CD4-positive, alpha-beta memory T cell (primary cell): Measurements from ENCODE around the gene PRLH. TPM values are rescaled to one million over a fixed set of nuclear protein-coding genes. Genes with fewer than 3 reads are reported as not detected.

Source experiments
- CTCF ChIA-PET: fragments of 350-600 bp; sonication (Branson Sonifier 250); formaldehyde crosslinking; loops from one replicate; lab custom pipeline; 2021; ENCODE audit warnings: inconsistent platforms; ENCODE audit not compliant: partially characterized antibody; lab: Charles Lee
- POLR2A ChIA-PET: fragments of 350-600 bp; sonication (Branson Sonifier 250); formaldehyde crosslinking; loops from one replicate; lab custom pipeline; 2021; ENCODE audit not compliant: partially characterized antibody; lab: Charles Lee
- DNase-seq, 5 donors: peaks; one replicate each; pipeline versions ENCODE4 v3.0.0 to v3.0.0-alpha.2; 2020 to 2022; ENCODE audit warnings: mixed read lengths in 1 of 5
- H3K27ac ChIP-seq: one replicate; pipeline ENCODE4 v1.7.0; 2013; ENCODE audit warnings: low read depth, low read length
- H3K27me3 ChIP-seq: 2 replicates; pipeline ENCODE4 v1.7.0; 2013; ENCODE audit warnings: mild to moderate bottlenecking, low read length, moderate library complexity; ENCODE audit not compliant: insufficient read depth
- H3K36me3 ChIP-seq: 2 replicates; pipeline ENCODE4 v1.7.0; 2013; ENCODE audit warnings: mild to moderate bottlenecking, low read length, moderate library complexity; ENCODE audit not compliant: insufficient read depth
- H3K4me1 ChIP-seq: 2 replicates; pipeline ENCODE4 v1.7.0; 2013; ENCODE audit warnings: mild to moderate bottlenecking, low read length, moderate library complexity; ENCODE audit not compliant: insufficient read depth
- H3K4me3 ChIP-seq, 2 donors: one replicate each; pipeline ENCODE4 v1.7.0; 2013; ENCODE audit warnings: low read length in 2 of 2, mild to moderate bottlenecking in 1 of 2
- H3K9me3 ChIP-seq, 2 donors: one replicate each; pipeline ENCODE4 v1.7.0; 2013; ENCODE audit warnings: low read length in 2 of 2, control low read depth in 1 of 2; ENCODE audit not compliant: control insufficient read depth in 1 of 2
- H3K27ac Mint-ChIP-seq, 7 donors: one replicate each; pipeline ENCODE4 v1.8.0; 2020 to 2021; ENCODE audit warnings: mixed read lengths in 7 of 7, mild to moderate bottlenecking in 6 of 7, inconsistent platforms in 3 of 7, moderate library complexity in 3 of 7
- H3K27me3 Mint-ChIP-seq, 2 donors: one replicate each; pipeline ENCODE4 v1.8.0; 2020 to 2021; ENCODE audit warnings: mixed read lengths in 2 of 2
- H3K36me3 Mint-ChIP-seq, 2 donors: one replicate each; pipeline ENCODE4 v1.8.0; 2020 to 2021; ENCODE audit warnings: mixed read lengths in 2 of 2, inconsistent platforms in 1 of 2, mild to moderate bottlenecking in 1 of 2
- H3K4me1 Mint-ChIP-seq, 4 donors: one replicate each; pipeline ENCODE4 v1.8.0; 2020 to 2021; ENCODE audit warnings: mixed read lengths in 4 of 4, mild to moderate bottlenecking in 1 of 4
- H3K4me3 Mint-ChIP-seq, 8 donors: one replicate each; pipeline ENCODE4 v1.8.0; 2020 to 2021; ENCODE audit warnings: mixed read lengths in 8 of 8, mild to moderate bottlenecking in 7 of 8, moderate library complexity in 6 of 8, inconsistent platforms in 3 of 8
- H3K9me3 Mint-ChIP-seq, 8 donors: one replicate each; pipeline ENCODE4 v1.8.0; 2020 to 2021; ENCODE audit warnings: mixed read lengths in 8 of 8, mild to moderate bottlenecking in 5 of 8, inconsistent platforms in 3 of 8, moderate library complexity in 1 of 8
- intact Hi-C: fragments of 100-400 bp; cut with micrococcal nuclease; formaldehyde crosslinking; loops from one replicate; pipeline ENCODE4 v1.15.1; 2023
- polyA plus RNA-seq, 2 donors: library from polyadenylated mRNA; unstranded; fragments of 300-500 nt; fragmentation: Illumina TruSeq; gene quantifications; one replicate each; pipeline ENCODE4 v1.2.3, GENCODE V29; 2021
- total RNA-seq, 2 experiments: library from RNA; stranded (reverse); gene quantifications; one replicate each; pipeline ENCODE4 v1.2.3, GENCODE V29; 2021

Gene PRLH
- total and polyA plus RNA-seq, 4 experiments from 2014 or later, result not detected

- H3K27ac Mint-ChIP-seq, result no peak overlapping the region
- no peaks in the 10 kb centered on the region for H3K9me3 ChIP-seq
- no peak overlapping the region for H3K4me3 Mint-ChIP-seq
- CTCF ChIA-PET, result interaction anchor here (1.2 kb wide), 1 partner anchor 53 kb away, joined by 3 read pairs; no protein-coding TSS in a partner anchor
- POLR2A ChIA-PET, result no interaction called here
- no peak overlapping the region for H3K27ac ChIP-seq
- H3K36me3 Mint-ChIP-seq, result no peaks in the 10 kb centered on the region
- no peaks in the 10 kb centered on the region for H3K36me3 ChIP-seq
- H3K9me3 Mint-ChIP-seq, result peaks cover 0 to 4% (median 0%) of the 10 kb centered on the region in 8 donors
- intact Hi-C loops, result no loop called here
- no peak overlapping the region for H3K4me3 ChIP-seq
- H3K4me1 ChIP-seq, result no peaks in the 10 kb centered on the region
- no peak for DNase-seq
- H3K4me1 Mint-ChIP-seq, result no peaks in the 10 kb centered on the region
- no peaks in the 10 kb centered on the region for H3K27me3 ChIP-seq
- peaks cover 6 to 7% of the 10 kb centered on the region in 2 donors for H3K27me3 Mint-ChIP-seq
These were observed 400 bp upstream of the PRLH start for GRCh38 chr2:237565974-237566373.

- H3K36me3 Mint-ChIP-seq, result no peaks in the 10 kb centered on the region
- ChIA-PET POLR2A (no interaction called here), CTCF (interaction anchor here (2.9 kb wide), 1 partner anchor 55 kb away, joined by 12 read pairs; no protein-coding TSS in a partner anchor)
- Histone ChIP-seq H3K27me3 (no peaks in the 10 kb centered on the region), H3K9me3 (no peaks in the 10 kb centered on the region), H3K4me3 (no peak overlapping the region), H3K4me1 (no peaks in the 10 kb centered on the region), H3K36me3 (no peaks in the 10 kb centered on the region), H3K27ac (no peak overlapping the region)
- intact Hi-C loops, result no loop called here
- H3K27me3 Mint-ChIP-seq, result peaks cover 4% of the 10 kb centered on the region in 2 donors
- H3K27ac Mint-ChIP-seq, result no peak overlapping the region
- DNase-seq, result no peak
- H3K4me1 Mint-ChIP-seq, result peaks cover 0 to 4% (median 3%) of the 10 kb centered on the region in 4 donors
- H3K9me3 Mint-ChIP-seq, result peaks cover 0 to 4% (median 0%) of the 10 kb centered on the region in 8 donors
- H3K4me3 Mint-ChIP-seq, result no peak overlapping the region
These were observed 1.1 kb downstream of the PRLH start for GRCh38 chr2:237567276-237568029.

GRCh38 chr2:237568121-237568660, 1.8 kb downstream of the PRLH start:
- intact Hi-C loops, result no loop called here
- no peaks in the 10 kb centered on the region for H3K36me3 ChIP-seq
- peaks cover 0 to 4% (median 0%) of the 10 kb centered on the region in 8 donors for H3K9me3 Mint-ChIP-seq
- no peak overlapping the region for H3K4me3 Mint-ChIP-seq
- POLR2A ChIA-PET, result no interaction called here
- H3K9me3 ChIP-seq, result no peaks in the 10 kb centered on the region
- no peaks in the 10 kb centered on the region for H3K27me3 ChIP-seq
- H3K27ac Mint-ChIP-seq, result no peak overlapping the region
- CTCF ChIA-PET, result interaction anchor here (2.9 kb wide), 1 partner anchor 55 kb away, joined by 12 read pairs; no protein-coding TSS in a partner anchor
- DNase-seq, result no peak
- H3K4me3 ChIP-seq, result no peak overlapping the region
- peaks cover 2 to 4% of the 10 kb centered on the region in 2 donors for H3K27me3 Mint-ChIP-seq
- peaks cover 0 to 4% (median 3%) of the 10 kb centered on the region in 4 donors for H3K4me1 Mint-ChIP-seq
- H3K27ac ChIP-seq, result no peak overlapping the region
- no peaks in the 10 kb centered on the region for H3K36me3 Mint-ChIP-seq
- no peaks in the 10 kb centered on the region for H3K4me1 ChIP-seq

- Mint-ChIP-seq H3K27ac (no peak overlapping the region), H3K27me3 (peaks cover 2 to 4% of the 10 kb centered on the region in 2 donors), H3K36me3 (no peaks in the 10 kb centered on the region), H3K4me1 (peaks cover 0 to 4% (median 3%) of the 10 kb centered on the region in 4 donors), H3K9me3 (peaks cover 0 to 4% (median 0%) of the 10 kb centered on the region in 8 donors), H3K4me3 (no peak overlapping the region)
- H3K4me3 ChIP-seq, result no peak overlapping the region
- DNase-seq, result no peak
- H3K9me3 ChIP-seq, result no peaks in the 10 kb centered on the region
- no peak overlapping the region for H3K27ac ChIP-seq
- no peaks in the 10 kb centered on the region for H3K36me3 ChIP-seq
- intact Hi-C loops, result no loop called here
- CTCF ChIA-PET, result interaction anchor here (2.9 kb wide), 1 partner anchor 56 kb away, joined by 12 read pairs; no protein-coding TSS in a partner anchor
- no peaks in the 10 kb centered on the region for H3K4me1 ChIP-seq
- POLR2A ChIA-PET, result no interaction called here
- H3K27me3 ChIP-seq, result no peaks in the 10 kb centered on the region
These were observed 2.7 kb downstream of the PRLH start for GRCh38 chr2:237569041-237569440.

- Histone ChIP-seq H3K4me3 (no peak overlapping the region), H3K27ac (no peak overlapping the region), H3K27me3 (no peaks in the 10 kb centered on the region), H3K4me1 (no peaks in the 10 kb centered on the region), H3K9me3 (no peaks in the 10 kb centered on the region), H3K36me3 (no peaks in the 10 kb centered on the region)
- no peaks in the 10 kb centered on the region for H3K36me3 Mint-ChIP-seq
- peaks cover 1 to 4% of the 10 kb centered on the region in 2 donors for H3K27me3 Mint-ChIP-seq
- intact Hi-C loops, result loop anchor here (5.0 to 10.0 kb wide), 2 partner anchors 1058 to 1225 kb away; no protein-coding TSS in a partner anchor
- ChIA-PET POLR2A (no interaction called here), CTCF (interaction anchor here (1.2 to 4.9 kb wide), 4 partner anchors 58 to 419 kb away, joined by 3 to 158 read pairs (median 3); no protein-coding TSS in a partner anchor)
- H3K4me1 Mint-ChIP-seq, result peaks cover 0 to 4% (median 3%) of the 10 kb centered on the region in 4 donors
- no peak for DNase-seq
- H3K4me3 Mint-ChIP-seq, result no peak overlapping the region
- H3K27ac Mint-ChIP-seq, result no peak overlapping the region
- H3K9me3 Mint-ChIP-seq, result peaks cover 0 to 4% (median 0%) of the 10 kb centered on the region in 8 donors
These were observed 3.5 kb downstream of the PRLH start for GRCh38 chr2:237569896-237570295.

- no peak overlapping the region for H3K4me3 ChIP-seq
- H3K27me3 ChIP-seq, result no peaks in the 10 kb centered on the region
- ChIA-PET CTCF (interaction anchor here (1.2 to 4.9 kb wide), 15 partner anchors 9 to 451 kb away, joined by 3 to 158 read pairs (median 10); no protein-coding TSS in a partner anchor), POLR2A (no interaction called here)
- H3K27ac ChIP-seq, result no peak overlapping the region
- Mint-ChIP-seq H3K9me3 (peaks cover 0 to 4% (median 0%) of the 10 kb centered on the region in 8 donors), H3K36me3 (no peaks in the 10 kb centered on the region), H3K4me3 (no peak overlapping the region), H3K27me3 (peaks cover 1 to 4% of the 10 kb centered on the region in 2 donors), H3K27ac (no peak overlapping the region), H3K4me1 (peaks cover 0 to 4% (median 3%) of the 10 kb centered on the region in 4 donors)
- H3K9me3 ChIP-seq, result no peaks in the 10 kb centered on the region
- H3K4me1 ChIP-seq, result no peaks in the 10 kb centered on the region
- H3K36me3 ChIP-seq, result no peaks in the 10 kb centered on the region
- DNase-seq, result no peak
- intact Hi-C loops, result loop anchor here (5.0 to 10.0 kb wide), 2 partner anchors 1059 to 1226 kb away; no protein-coding TSS in a partner anchor
These were observed 4.5 kb downstream of the PRLH start for GRCh38 chr2:237570776-237571335.
